HG02588 (cell line): Measurements from ENCODE around the gene DCC.

Source experiments
- ATAC-seq: cut with Tn5 transposase; IDR thresholded peaks from one replicate; pipeline ENCODE4 v1.9.1; 2021; ENCODE audit warnings: mild to moderate bottlenecking, moderate library complexity; ENCODE audit not compliant: unreplicated experiment

DCC gene

DNA sequence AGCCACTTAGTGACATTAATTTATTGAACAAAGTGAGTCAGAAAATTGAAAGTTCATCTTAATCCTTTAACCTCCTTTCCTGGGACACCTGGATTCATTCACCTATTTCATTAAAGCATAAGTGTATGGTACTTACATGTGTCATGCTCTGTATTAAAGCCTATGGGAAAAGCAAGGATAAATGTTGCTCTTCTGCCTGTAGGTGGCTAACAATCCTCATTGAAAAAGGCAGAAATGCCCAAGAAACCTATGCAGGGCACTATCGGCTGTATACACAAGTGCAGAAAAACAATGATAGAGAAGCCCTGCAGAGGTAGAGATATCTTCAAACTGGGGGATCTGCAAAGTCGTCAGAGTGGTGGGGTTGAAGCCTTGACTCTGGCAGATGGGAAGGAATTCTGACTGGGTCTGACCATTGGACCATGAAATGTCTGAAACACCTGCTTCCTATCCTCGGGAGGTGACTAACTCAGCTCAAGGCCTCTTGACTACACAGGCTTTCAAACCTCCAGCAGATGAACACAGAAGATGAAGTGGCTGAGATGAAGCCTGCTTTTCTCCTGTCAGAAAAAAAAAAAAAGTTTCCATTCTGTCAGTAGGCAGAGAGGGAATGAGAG lies 83.1 kb downstream of the DCC start:
- no peak for ATAC-seq

DNA sequence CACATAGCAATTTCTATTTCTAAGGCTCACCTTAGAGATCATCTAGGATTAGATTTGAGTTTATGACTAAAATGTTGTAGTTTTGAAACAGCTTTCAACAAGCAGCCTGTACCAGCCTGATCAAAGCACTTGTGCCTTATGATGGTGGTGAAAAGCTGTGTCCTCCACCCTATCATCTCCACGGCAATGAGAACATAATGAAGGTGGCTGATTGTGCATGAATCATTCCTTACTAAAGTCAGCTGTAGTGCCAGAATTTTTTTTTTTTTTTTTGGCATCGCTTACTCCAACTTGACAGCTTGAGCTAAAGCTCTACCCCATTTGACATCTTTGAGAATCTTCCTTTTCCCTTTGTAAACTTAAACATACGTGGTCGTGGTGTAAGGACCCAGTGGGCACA lies 86.0 kb downstream of the DCC start:
- no peak for ATAC-seq

DNA sequence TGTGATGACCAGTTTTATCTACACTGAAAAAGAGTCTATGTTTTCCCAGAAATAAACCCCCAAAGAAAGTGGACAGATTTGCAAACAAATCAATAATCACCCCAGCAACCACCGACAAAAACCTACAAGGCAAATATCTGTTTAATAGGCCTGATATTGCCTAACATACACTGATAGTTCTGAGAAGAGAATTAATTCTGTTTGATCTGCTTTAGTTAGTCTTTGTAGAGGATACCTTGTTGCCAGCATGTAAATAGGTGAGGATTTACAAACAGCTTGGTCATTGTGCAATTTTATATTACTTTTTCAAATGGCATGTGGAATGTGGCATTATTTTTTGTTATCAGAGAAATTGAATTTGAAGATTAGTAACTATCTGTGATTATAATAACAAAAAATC lies 86.5 kb downstream of the DCC start:
- ATAC-seq, result no peak

DNA sequence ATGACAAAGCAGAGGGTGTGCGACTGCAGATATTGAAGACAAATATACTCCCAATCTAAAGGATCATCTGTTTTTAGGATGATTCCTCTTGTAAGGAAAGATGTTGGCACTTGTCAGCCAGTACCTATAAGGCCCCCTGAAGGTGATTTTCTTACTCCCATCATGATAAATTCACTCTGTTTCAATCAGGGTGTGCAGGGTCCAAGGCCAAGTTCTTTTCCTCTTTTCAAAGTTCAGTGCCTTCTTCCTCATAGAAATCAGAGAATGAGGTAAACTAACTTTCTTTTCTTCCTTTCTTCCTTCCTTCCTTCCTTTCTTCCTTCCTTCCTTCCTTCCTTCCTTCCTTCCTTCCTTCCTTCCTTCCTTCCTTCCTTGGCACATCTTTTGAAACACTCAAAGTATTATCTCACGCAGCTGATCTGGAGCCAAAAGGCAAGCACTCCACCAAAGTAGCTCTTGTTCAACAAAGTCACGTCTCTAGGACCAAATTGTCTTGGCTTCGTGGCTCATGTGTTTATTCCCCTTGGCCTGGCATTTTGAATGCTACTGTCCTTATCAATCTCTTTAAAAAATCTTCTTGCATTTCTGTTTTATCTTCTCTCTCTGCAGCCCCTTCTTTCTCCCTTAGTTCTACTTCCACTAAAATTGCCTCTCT lies 87.7 kb downstream of the DCC start:
- no peak for ATAC-seq

DNA sequence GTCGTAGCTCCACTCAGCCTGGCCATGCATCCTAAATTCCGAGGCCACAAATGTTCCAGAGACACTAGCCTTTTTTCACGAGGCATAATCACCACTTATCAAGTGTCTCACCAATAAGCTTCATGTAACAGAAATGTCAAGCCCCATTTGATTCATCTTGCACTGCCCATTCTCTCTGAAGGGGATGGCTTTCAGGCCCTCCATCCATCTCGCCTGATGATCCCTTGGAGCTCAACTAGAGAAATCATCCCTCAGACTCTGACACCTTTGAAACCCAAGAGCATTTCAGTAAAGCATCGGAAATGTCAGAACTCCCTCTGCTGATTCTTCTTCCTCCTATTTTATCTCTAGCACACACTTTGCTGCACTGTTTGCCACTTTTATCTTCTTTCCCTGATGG lies 91.7 kb downstream of the DCC start:
- no peak for ATAC-seq

DNA sequence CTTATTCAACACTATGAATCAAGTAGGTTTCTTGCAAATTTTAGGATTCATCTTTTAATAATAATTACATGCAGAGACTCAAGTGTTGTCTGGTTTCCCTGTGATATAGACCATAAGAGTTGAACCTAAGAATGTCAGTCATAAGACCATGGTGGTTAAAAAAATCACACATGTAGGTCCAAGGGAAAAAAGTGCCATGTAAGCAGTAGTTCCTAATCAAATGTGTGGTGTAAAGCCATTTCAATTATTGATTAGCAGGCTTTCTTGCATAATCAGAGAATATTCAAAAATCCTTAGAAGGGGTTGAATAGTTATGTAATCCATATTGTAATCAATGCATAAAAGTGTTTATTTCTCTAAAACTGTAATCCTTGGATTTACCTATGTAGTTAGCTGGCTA lies 93.8 kb downstream of the DCC start:
- no peak for ATAC-seq

DNA sequence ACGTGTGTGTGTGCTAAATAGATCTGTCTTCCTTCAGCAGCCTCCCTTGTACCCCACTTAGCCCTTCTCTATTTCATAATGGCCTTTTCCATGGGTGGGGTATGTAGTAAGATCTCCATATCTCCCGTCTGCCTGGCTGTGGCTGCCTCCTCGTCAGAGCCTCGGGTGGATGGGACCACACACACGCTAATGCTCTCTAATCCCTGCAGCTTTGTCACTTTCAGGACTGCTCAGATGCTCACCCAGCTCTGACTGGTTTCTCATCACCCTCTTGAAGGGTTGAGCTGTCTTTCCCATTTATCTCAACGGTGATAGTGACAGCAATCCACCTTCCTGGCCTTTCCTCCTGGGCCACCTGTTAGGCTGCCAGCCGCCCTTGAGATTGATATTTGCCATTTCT lies 95.3 kb downstream of the DCC start:
- no peak for ATAC-seq

DNA sequence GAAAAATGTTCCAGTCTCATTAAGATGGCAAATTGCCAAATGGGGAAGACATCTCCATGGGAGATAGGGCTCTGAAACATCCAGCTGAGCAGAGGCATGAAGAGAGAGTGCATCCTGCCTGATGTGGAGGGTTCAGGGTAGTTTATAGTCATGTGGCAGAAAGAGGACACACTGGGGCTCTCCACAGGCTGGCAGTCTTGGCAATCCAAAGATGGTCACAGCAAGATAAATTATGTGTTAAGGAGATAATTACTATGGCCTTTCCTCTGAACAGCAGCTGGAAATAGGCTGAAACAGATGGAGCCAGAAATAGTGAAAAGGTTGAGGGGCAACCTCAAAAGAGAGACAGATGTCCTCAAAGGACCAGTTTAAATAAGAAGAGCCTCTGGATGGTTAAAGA lies 97.2 kb downstream of the DCC start:
- no peak for ATAC-seq

DNA sequence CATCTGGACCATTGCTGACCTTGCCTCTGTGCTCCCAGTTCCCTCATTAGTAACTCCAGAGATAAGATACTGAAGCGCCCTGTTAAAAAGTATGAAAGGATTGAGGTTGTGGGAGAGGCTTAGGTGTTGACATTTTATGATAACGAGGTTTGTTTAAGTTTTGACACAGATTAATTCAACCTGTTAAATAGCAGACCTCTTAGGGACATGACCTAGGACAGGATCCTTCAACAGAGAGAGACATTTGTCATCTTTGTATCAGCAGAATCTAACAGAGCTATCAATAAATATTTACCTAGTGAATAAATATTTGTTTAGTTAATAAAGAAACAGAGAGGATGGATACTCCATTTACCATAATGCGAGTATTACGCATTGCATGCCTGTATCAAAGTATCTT lies 99.5 kb downstream of the DCC start:
- ATAC-seq, result no peak

DNA sequence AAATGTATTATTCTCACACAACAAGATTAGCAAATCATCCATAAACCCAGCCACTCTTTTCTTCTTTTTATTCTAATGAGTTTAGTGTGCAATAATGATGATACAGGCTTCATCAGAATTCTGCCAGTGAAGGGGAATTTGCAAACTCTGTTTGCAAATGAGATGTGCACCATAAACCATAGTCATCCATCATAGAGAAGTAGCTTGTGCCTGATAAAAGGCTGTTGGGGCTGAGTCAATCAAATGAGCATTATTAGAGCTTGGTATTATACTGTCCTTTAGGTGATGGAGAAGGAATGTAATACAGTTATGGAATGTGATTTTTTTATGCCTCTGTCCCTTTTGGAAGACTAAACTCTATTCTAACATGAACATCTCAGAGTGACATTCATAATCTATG lies 101.8 kb downstream of the DCC start:
- ATAC-seq, result no peak

DNA sequence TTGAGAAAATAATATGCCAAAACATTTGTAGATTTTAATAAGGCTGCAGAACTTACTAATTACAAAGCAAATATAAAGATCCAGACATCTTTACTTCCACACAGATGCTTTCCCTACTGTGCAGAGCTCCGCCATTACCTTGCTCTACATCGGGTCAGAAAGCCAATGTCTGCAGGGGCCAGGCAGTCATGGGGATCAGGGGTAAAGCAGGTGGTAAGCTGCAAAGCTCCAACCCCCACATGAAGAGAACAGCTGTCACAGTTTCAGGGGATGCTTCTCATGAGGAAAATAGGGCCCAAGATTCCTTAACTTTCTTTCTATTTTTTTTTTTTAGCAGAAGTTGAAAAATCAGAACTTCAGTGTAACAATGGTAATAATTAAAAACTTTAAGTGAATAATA lies 102.7 kb downstream of the DCC start:
- no peak for ATAC-seq

DNA sequence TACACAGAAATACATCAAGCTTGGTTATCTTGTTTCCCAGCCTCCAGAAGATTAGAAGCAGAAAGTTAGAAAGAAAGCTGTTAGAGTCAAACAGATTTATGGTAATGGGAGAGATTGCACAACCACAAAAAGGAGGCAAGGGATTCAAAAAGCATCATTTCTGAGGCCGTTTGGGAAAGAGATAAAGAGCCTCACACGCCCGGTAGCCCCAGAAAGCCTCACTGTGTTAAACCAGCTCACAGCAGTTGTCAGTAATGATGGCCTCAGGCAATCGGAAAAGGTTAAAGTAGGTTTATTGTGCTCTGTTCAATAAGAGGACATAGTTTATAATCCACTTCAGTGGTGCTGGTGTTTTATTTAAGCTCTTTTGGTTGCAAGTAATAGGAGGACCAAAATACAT lies 111.3 kb downstream of the DCC start:
- no peak for ATAC-seq

DNA sequence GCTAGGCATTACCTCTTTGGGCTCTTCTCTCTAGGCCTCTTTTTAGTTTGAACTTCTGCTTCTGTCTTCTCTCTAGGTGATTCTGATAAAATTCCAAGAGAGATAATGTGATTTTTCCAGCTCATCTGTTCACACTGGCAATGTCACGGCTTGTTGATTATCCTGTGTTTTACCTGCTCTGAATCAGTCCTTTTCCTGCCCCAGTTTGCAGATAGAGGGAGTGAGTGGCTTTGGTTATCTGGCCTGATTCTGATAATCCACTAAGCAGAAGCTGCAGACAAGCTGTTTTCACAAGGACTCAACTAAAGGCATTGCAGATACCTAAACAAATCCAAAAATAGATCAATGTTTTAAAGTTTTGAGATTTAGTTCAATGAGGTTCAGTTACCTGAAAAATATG lies 111.9 kb downstream of the DCC start:
- ATAC-seq, result no peak

DNA sequence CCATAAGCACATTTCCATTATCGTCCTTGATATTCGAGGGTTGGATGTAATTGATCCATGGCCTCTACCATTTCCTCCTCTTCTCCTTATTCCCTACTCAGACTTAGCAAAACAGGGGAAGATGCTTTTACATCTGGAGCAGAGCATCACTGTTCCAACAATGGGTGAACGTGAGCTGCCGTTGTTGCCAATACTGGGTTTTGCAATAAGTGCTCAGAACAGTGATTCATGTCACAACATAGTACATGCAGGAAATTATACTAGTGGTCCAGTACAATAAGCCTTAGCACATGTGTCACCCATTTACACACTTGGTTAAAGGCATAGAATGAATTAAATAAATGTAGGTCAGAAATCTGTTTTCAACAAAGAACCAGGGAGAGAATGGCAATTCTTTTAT lies 112.4 kb downstream of the DCC start:
- ATAC-seq, result no peak

DNA sequence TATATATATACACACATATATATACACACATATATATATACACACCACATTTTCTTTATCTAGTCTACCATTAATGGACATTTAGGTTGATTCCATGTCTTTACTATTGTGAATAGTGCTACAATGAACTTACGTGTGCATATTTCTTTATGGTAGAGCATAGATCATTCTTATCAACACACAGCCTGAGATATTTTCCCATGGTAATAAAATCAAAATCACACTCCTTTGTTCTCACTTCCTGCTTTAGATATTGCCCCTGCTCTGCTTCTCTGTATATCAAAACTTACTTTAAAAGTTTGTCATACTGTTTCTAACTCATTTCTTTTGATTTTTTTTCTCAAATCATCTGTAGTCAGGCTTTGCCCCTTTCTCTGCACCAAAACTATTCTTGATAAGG lies 119.9 kb downstream of the DCC start:
- no peak for ATAC-seq

DNA sequence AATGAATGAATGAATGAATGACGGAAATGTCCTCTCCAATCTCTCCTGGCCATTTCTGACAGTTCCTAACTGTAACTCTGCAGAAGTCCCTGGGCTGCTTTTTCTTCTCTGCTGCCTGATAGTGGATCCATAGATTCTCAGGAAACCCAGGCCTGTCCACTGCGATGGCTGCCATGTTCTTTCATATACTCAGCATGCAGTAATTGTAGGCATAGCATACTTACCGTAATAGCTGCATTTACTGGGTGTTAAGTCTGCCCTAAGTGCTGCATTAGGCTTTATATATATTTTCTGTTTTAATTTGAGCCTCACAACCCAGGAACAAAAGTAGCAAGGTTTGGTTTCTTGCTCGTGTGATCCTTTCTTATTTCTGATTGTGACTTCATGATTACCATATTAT lies 122.9 kb downstream of the DCC start:
- no peak for ATAC-seq

DNA sequence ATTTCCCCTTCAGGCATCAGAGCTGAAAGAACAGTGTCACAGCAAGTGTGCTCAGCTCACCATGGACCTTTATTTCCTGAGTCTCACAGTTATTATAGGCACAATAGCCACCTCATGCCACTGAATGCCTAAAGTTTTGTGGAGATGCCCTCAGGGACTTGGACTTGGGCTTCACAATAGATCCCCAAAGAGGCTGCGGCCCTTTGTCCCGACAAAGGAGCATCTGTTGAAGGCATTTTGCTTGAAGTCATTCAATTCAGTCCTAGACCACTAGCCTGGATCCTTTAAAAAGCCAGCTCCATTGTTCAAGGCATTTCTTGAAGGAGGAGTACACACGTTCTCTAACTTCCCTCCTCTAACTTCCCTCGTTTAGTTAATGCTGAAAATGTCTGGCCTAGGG lies 125.4 kb downstream of the DCC start:
- no peak for ATAC-seq

DNA sequence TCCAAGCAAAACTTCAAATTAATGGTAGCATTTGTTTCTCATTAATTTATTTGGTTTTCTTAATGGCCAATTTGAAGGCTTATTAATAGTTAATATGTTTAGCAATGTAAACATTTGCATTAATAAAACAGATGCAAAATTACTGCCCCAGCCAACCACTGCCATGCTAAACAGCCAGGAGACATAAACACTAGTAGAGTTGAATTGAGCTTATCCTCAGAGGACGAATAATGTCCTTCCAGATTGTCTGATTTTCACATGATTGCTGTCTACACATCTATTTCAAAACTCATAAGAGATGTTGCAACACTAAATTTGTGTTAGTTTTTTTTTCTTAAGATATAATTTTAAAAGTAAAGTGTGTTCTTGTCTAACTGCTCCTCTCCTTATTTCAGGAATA lies 128.5 kb downstream of the DCC start:
- no peak for ATAC-seq

DNA sequence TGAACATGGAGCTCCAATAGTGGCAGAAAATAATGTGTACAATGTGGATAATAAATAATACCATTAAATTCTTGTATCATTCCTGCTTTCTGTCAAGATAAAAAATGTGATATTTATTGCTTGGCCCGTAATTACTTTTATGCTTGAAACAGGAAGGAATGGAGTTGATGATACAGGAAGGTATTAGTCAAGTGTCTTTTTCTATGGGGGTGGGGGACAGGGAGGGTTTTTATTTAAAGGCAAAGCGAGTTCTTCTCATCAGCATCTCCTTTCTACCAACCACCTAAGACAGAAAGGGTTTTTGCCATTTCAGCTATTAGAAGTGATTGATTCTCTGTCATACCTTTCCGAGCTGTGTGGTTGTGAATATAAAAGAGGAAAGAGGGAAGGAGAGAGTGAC lies 135.3 kb downstream of the DCC start:
- ATAC-seq, result no peak

DNA sequence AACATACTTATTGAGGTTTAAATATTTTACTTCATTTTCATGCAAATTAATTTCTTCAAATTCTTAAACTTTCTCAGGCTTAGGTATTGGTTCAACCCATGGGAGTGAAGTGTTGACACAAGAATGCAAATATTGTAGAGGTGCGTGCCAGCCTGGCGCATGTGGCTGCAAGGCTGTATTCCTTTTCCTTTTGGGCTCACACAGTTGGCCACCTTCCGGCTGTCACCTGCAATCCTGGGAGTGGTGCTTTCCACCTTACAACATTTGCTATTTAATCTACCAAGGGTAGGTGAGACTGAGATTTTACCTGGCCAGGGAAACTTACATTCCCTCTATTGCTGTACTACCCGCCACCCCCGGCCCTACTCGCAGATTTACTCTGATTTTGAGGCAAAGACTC lies 141.1 kb downstream of the DCC start:
- no peak for ATAC-seq

DNA sequence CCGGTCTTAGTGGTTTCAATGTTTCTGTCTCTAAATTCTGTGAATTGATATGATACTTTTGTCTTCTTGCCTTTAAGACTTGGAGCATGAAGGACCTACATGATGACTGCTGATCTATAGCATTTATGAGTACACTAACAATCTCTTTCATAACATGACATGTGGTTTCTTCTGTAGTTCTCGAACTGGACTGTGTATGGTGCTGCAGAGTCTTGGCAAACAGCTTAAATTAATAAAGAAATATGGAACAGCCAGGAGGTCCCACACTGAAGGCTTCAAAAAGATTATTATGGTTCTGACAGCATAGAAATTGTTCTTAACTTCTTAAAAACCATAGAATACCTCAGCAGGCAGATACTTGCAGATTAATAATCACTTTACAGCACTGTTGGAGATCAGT lies 145.0 kb downstream of the DCC start:
- ATAC-seq, result no peak

DNA sequence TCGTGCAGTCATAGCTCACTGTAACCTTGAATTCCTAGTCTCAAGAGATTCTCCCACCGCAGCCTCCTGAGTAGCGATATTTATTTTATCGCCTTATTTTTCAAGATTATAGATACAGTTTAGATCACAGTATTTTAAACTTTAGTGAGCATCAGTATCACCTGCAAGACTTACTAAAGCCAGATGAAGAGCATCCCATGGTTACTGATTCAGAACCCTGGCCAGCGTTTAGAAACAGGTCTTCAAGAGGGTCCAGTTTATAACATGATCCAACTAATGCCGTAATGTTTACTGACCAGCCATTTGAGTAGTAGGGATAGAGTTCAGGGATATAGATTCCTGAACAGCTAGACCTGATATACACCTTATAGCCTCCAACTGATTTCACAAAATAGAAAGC lies 146.1 kb downstream of the DCC start:
- ATAC-seq, result no peak
